ENCODE measurements around the gene TMEM213. TPM values are rescaled to one million over a fixed set of nuclear protein-coding genes. Genes with fewer than 3 reads are reported as not detected.

The TMEM213 gene
- total RNA-seq, 1 experiment from 2014 or later, result not detected

DNA sequence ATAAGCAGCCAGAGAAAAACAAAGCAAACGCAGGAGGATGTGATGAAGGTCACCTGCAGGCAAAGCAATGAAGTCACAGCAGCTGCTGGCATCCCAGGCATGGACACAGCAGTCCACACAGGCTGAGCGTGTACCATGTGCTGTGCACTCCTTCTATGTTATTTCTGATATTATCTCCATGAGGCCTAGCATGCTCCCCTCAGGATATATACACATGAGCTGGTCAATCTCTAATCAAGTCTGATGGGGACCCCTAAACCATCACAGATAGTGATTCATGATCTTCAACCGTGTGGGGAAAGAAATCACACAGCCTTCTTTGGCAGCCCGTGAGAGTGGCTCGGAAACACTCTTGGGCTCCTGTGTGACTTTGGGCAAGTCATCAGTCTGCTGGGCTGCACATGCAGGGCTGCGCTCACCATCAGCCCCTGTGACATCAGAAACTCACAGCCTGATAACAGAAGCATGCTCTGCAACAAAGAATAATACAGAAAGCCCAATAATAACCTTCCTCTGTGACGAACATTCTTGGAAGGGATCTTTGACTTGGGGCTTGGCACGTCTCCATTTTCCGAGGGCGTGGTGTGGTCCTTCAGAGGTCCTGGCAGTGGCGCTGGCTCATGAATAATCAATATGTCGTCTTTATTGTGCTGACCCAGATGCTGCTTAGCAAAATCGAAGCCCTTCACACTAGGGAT is 83.2 kb downstream of the TMEM213 start:
- intact Hi-C loops (cut with micrococcal nuclease), result no loop called here
- ChIA-PET RAD21 (ENCODE audit: low non-redundant PET in 1 of 2, low total read pairs in 2 of 2, uncharacterized antibody in 2 of 2, unreplicated experiment in 2 of 2) (no interaction called here), POLR2A (no interaction called here), CTCF (no interaction called here)
- BruUV-seq (replicated peaks), result no TSS peak
- H3K4me1 ChIP-seq (ENCODE audit: control insufficient read depth in 1 of 2, insufficient read depth in 2 of 2, low read length in 2 of 2), result no peaks in the 10 kb centered on the region; a peak in 1 of 4 replicates
- TF ChIP-seq YY1 (IDR thresholded peaks at IDR 0.05; ENCODE audit: extremely low read depth, insufficient replicate concordance, low read depth, low read length) (no peak), ZFX (IDR thresholded peaks at IDR 0.05) (no peak), TCF7L2 (IDR thresholded peaks at IDR 0.05; ENCODE audit: borderline replicate concordance, extremely low read depth, insufficient read depth, insufficient read length) (no peak), CTCF (IDR thresholded peaks at IDR 0.05 in 2 of 3, conservative IDR thresholded peaks at IDR 0.05 in 1 of 3; ENCODE audit: borderline replicate concordance in 1 of 3, insufficient read depth in 1 of 3, low read depth in 2 of 3, low read length in 2 of 3) (no peak), JUND (IDR thresholded peaks at IDR 0.05) (no peak), EZH2phosphoT487 (IDR thresholded peaks at IDR 0.05; ENCODE audit: borderline replicate concordance) (no peak), POLR2AphosphoS5 (IDR thresholded peaks at IDR 0.05; ENCODE audit: low read depth, low read length) (no peak), RAD21 (IDR thresholded peaks at IDR 0.05; ENCODE audit: low read depth) (no peak), SP1 (IDR thresholded peaks at IDR 0.05; ENCODE audit: low read depth) (no peak)
- TF ChIP-seq, protein P1, sequence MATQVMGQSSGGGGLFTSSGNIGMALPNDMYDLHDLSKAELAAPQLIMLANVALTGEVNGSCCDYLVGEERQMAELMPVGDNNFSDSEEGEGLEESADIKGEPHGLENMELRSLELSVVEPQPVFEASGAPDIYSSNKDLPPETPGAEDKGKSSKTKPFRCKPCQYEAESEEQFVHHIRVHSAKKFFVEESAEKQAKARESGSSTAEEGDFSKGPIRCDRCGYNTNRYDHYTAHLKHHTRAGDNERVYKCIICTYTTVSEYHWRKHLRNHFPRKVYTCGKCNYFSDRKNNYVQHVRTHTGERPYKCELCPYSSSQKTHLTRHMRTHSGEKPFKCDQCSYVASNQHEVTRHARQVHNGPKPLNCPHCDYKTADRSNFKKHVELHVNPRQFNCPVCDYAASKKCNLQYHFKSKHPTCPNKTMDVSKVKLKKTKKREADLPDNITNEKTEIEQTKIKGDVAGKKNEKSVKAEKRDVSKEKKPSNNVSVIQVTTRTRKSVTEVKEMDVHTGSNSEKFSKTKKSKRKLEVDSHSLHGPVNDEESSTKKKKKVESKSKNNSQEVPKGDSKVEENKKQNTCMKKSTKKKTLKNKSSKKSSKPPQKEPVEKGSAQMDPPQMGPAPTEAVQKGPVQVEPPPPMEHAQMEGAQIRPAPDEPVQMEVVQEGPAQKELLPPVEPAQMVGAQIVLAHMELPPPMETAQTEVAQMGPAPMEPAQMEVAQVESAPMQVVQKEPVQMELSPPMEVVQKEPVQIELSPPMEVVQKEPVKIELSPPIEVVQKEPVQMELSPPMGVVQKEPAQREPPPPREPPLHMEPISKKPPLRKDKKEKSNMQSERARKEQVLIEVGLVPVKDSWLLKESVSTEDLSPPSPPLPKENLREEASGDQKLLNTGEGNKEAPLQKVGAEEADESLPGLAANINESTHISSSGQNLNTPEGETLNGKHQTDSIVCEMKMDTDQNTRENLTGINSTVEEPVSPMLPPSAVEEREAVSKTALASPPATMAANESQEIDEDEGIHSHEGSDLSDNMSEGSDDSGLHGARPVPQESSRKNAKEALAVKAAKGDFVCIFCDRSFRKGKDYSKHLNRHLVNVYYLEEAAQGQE (IDR thresholded peaks at IDR 0.05; ENCODE audit: low read depth), result no peak
- no peaks in the 10 kb centered on the region for H3K79me2 ChIP-seq (ENCODE audit: insufficient read depth, low read length)
- no peak overlapping the region for H3K27ac ChIP-seq (ENCODE audit: low read depth, low read length)
- no peak for ATAC-seq
- H3K4me2 ChIP-seq (ENCODE audit: low read length), result no peak overlapping the region
- H3K27me3 ChIP-seq (ENCODE audit: insufficient read depth, low read length), result no peaks in the 10 kb centered on the region
- no peaks in the 10 kb centered on the region for H3K9me3 ChIP-seq (ENCODE audit: control insufficient read depth in 1 of 2, insufficient read depth in 1 of 2, low read depth in 1 of 2, low read length in 2 of 2)
- H3K9me2 ChIP-seq (ENCODE audit: insufficient read depth), result no peaks in the 10 kb centered on the region
- H3K36me3 ChIP-seq (ENCODE audit: control insufficient read depth in 1 of 2, insufficient read depth in 2 of 2, low read length in 2 of 2), result no peaks in the 10 kb centered on the region
- no peak overlapping the region for H2AFZ ChIP-seq (ENCODE audit: low read depth, low read length, poor library complexity, severe bottlenecking)
- H4K20me1 ChIP-seq (ENCODE audit: insufficient read depth), result no peaks in the 10 kb centered on the region
- DNase-seq (ENCODE audit: low read depth, low spot score), result no peak
- H3K9ac ChIP-seq (ENCODE audit: low read length), result no peak overlapping the region
- H3K4me3 ChIP-seq (replicated peaks in 1 of 2; ENCODE audit: low read depth in 1 of 2, low read length in 2 of 2), result no peak overlapping the region
